HepG2 (cell line): ENCODE data around the gene TFF1. TPM values are rescaled to one million over a fixed set of nuclear protein-coding genes. Genes with fewer than 3 reads are reported as not detected.

Experiments used
- ATAC-seq: fragments of 200-7000 bp; cut with Tn5 transposase; 3 replicates; pipeline ENCODE4 v1.9.1; 2020; ENCODE audit warnings: mild to moderate bottlenecking, moderate library complexity
- BruUV-seq: library from RNA; stranded (reverse); fragments of 400-500 nt; replicated peaks from 2 replicates; lab custom pipeline; 2021; lab: Mats Ljungman, UMichigan
- CTCF ChIA-PET: fragments of 300-600 bp; formaldehyde crosslinking; extraction: SDS; loops from one replicate; lab custom pipeline; 2021; ENCODE audit warnings: low total read pairs, inconsistent platforms, low intra/inter-chr PET ratio; lab: Yijun Ruan, JAX
- POLR2A ChIA-PET: fragments of 350-600 bp; sonication (Branson Sonifier 250); formaldehyde crosslinking; loops from one replicate; lab custom pipeline; 2020; ENCODE audit warnings: antibody characterized with exemption, inconsistent platforms; lab: Yijun Ruan, JAX
- DNase-seq: peaks from one replicate; pipeline ENCODE4 v3.0.0-alpha.2; 2015; ENCODE audit warnings: low spot score
- FAIRE-seq: peaks from 3 replicates; lab custom pipeline; 2011; peaks lifted over from hg19 to GRCh38; lab: Jason Lieb, UNC
- H2AFZ ChIP-seq: one replicate; pipeline ENCODE4 v1.6.1; 2011; ENCODE audit warnings: low read length, inconsistent platforms
- H3K27ac ChIP-seq: fragments of 300-600 bp; 3 replicates; pipeline ENCODE4 v1.8.0; 2011; ENCODE audit warnings: mixed run types, mild to moderate bottlenecking, mixed read lengths, low read length, inconsistent platforms; ENCODE audit not compliant: insufficient read depth; ENCODE audit errors: extremely low read length
- H3K27me3 ChIP-seq, 2 experiments: fragments of 200-600 bp in 1 of 2; 2 replicates in 1 of 2; 3 replicates in 1 of 2; pipeline versions ENCODE4 v1.6.0 to v1.8.0; 2011; ENCODE audit warnings: low read length in 2 of 2, mild to moderate bottlenecking in 2 of 2, moderate library complexity in 2 of 2, inconsistent platforms in 1 of 2; ENCODE audit not compliant: insufficient read depth in 2 of 2, control insufficient read depth in 1 of 2
- H3K36me3 ChIP-seq, 2 experiments: fragments of 200-600 bp in 1 of 2; replicated peaks in 1 of 2; 2 replicates in 1 of 2; 3 replicates in 1 of 2; pipeline versions ENCODE4 v1.5.1 to v1.8.0; 2011; ENCODE audit warnings: low read length in 2 of 2, inconsistent platforms in 1 of 2; ENCODE audit not compliant: insufficient read depth in 2 of 2, control insufficient read depth in 1 of 2
- H3K4me1 ChIP-seq: 2 replicates; pipeline ENCODE4 v1.5.1; 2012; ENCODE audit warnings: low read length, inconsistent platforms; ENCODE audit not compliant: insufficient read depth
- H3K4me2 ChIP-seq: 2 replicates; pipeline ENCODE4 v1.6.0; 2011; ENCODE audit warnings: low read depth, low read length, inconsistent platforms
- H3K4me3 ChIP-seq, 3 experiments: fragments of 200-600 bp in 1 of 3; sonication (generic), shearing (Covaris generic) in 1 of 3; replicated peaks in 1 of 3; 2 replicates each; pipeline ENCODE4 v1.5.1; 2011 to 2016; ENCODE audit warnings: low read length in 3 of 3, inconsistent platforms in 2 of 3, low read depth in 2 of 3, mild to moderate bottlenecking in 2 of 3, control low read depth in 1 of 3, mixed read lengths in 1 of 3; ENCODE audit not compliant: insufficient read depth in 1 of 3
- H3K79me2 ChIP-seq: one replicate; pipeline ENCODE4 v1.6.1; 2011; ENCODE audit warnings: low read length, inconsistent platforms; ENCODE audit not compliant: insufficient read depth
- H3K9ac ChIP-seq: 2 replicates; pipeline ENCODE4 v1.6.0; 2011; ENCODE audit warnings: mild to moderate bottlenecking, low read depth, low read length, inconsistent platforms; ENCODE audit not compliant: insufficient read depth
- H3K9me3 ChIP-seq: 2 replicates; pipeline ENCODE4 v1.5.1; 2012; ENCODE audit warnings: mild to moderate bottlenecking, low read length
- H4K20me1 ChIP-seq: 2 replicates; pipeline ENCODE4 v1.6.0; 2011; ENCODE audit warnings: inconsistent platforms, mild to moderate bottlenecking, low read length, moderate library complexity; ENCODE audit not compliant: insufficient read depth
- MTA1 ChIP-seq: sonication (generic); formaldehyde crosslinking; IDR thresholded peaks from 2 replicates; pipeline ENCODE4 v1.4.0; 2020; ENCODE audit warnings: missing genetic modification reagents, mild to moderate bottlenecking, borderline replicate concordance
- PAX8 ChIP-seq: sonication (generic); formaldehyde crosslinking; IDR thresholded peaks from 2 replicates; pipeline ENCODE4 v1.8.0; 2022; ENCODE audit warnings: mild to moderate bottlenecking, missing genetic modification reagents, borderline replicate concordance
- SMC3 ChIP-seq: IDR thresholded peaks from 2 replicates; pipeline ENCODE4 v1.6.1; 2011; ENCODE audit warnings: low read length, improper control_type of control experiment
- ZNF430 ChIP-seq: sonication (generic); formaldehyde crosslinking; IDR thresholded peaks from 2 replicates; pipeline ENCODE4 v1.9.0; 2021; ENCODE audit warnings: mild to moderate bottlenecking, missing genetic modification reagents
- ZNF564 ChIP-seq: sonication (generic); formaldehyde crosslinking; IDR thresholded peaks from 2 replicates; pipeline ENCODE4 v1.8.1; 2023; ENCODE audit warnings: mild to moderate bottlenecking, missing genetic modification reagents
- WGBS: methylation state at CpG from one replicate; pipeline ENCODE4 v1.1.6; 2017; ENCODE audit warnings: low lambda C conversion rate; 5-methylcytosine and 5-hydroxymethylcytosine counted together
- in situ Hi-C: cut with HindIII; loops from 2 replicates; pipeline ENCODE4 v1.10.0; 2017; ENCODE audit warnings: low pct_unique_long_range_greater_than_20kb; ENCODE audit not compliant: extremely low pct_ligation_motif_present
- intact Hi-C: fragments of 100-400 bp; cut with micrococcal nuclease; formaldehyde crosslinking; loops from one replicate; pipeline ENCODE4 v1.10.0; 2022; ENCODE audit not compliant: unreplicated experiment
- polyA plus RNA-seq, 8 experiments: library from polyadenylated mRNA; depleted of rRNA in 3 of 8; stranded (reverse) in 7 of 8; unstranded in 1 of 8; fragments of >200 nt; fragmentation: Illumina TruSeq in 4 of 8; extraction: Trizol in 4 of 8; gene quantifications; 2 replicates each; pipeline versions ENCODE4 v1.2.1 to v1.2.3, GENCODE V29; 2011 to 2016; ENCODE audit warnings: low read depth in 4 of 8, missing spikeins in 1 of 8, mixed read lengths in 1 of 8; ENCODE audit not compliant: insufficient read depth in 1 of 8
- total RNA-seq, 5 experiments: library from RNA; depleted of rRNA; stranded (reverse); fragments of >200 nt; fragmentation: Illumina TruSeq; extraction: Trizol; gene quantifications; 2 replicates each; pipeline ENCODE4 v1.2.3, GENCODE V29; 2016; ENCODE audit warnings: low read depth in 1 of 5

The TFF1 gene
- total and polyA plus RNA-seq, 2 of the 13 experiments (the other 11 are each of a cell fraction or from before 2014, with no cell fraction given) = 0.24 to 19.4 TPM

- H3K4me3 ChIP-seq = no peak overlapping the region
- no peak overlapping the region for H3K4me2 ChIP-seq
- FAIRE-seq (no peak), DNase-seq (no peak), ATAC-seq (no peak)
- in situ Hi-C loops = no loop called here
- no TSS peak for BruUV-seq
- H3K9me3 ChIP-seq = no peaks in the 10 kb centered on the region
- H3K27ac ChIP-seq = no peak overlapping the region
- no peak overlapping the region for H3K9ac ChIP-seq
- no peak for TF ChIP-seq MTA1 (CRISPR knock-in tag)
- no peak for TF ChIP-seq ZNF564
- no peak for TF ChIP-seq SMC3
- TF ChIP-seq PAX8 = no peak
- no peak overlapping the region for H2AFZ ChIP-seq
- ChIA-PET CTCF (no interaction called here), POLR2A (interaction anchor here (1.1 kb wide), 1 partner anchor 11 kb away, joined by 3 read pairs; no protein-coding TSS in a partner anchor)
- 87% methylated on average over 3 of the region's 5 CpGs for WGBS
- H3K79me2 ChIP-seq = no peaks in the 10 kb centered on the region
- H4K20me1 ChIP-seq = no peaks in the 10 kb centered on the region
- no peaks in the 10 kb centered on the region for H3K36me3 ChIP-seq
- no peaks in the 10 kb centered on the region for H3K27me3 ChIP-seq
- intact Hi-C loops = no loop called here
- H3K4me1 ChIP-seq = peaks cover 4% of the 10 kb centered on the region; the same call in 1 of the 2 replicates
These were observed 11.6 kb upstream of the TFF1 start for GRCh38 chr21:42377951-42378340.

GRCh38 chr21:42377211-42377950 is 11.0 kb upstream of the TFF1 start:
- Histone ChIP-seq H3K9ac (no peak overlapping the region), H3K9me3 (no peaks in the 10 kb centered on the region), H3K4me2 (no peak overlapping the region), H2AFZ (no peak overlapping the region), H3K36me3 (no peaks in the 10 kb centered on the region), H3K4me1 (peaks cover 4% of the 10 kb centered on the region; the same call in 1 of the 2 replicates), H4K20me1 (no peaks in the 10 kb centered on the region), H3K27me3 (no peaks in the 10 kb centered on the region), H3K4me3 (no peak overlapping the region), H3K79me2 (no peaks in the 10 kb centered on the region), H3K27ac (no peak overlapping the region)
- TF ChIP-seq ZNF430 (CRISPR knock-in tag) = no peak
- ChIA-PET CTCF (no interaction called here), POLR2A (interaction anchor here (1.1 kb wide), 1 partner anchor 12 kb away, joined by 3 read pairs; no protein-coding TSS in a partner anchor)
- whole genome bisulfite sequencing = 87% methylated on average over 16 of the region's 24 CpGs
- in situ Hi-C loops (no loop called here), intact Hi-C loops (no loop called here)
- no peak for ATAC-seq
- no peak for FAIRE-seq
- no TSS peak for BruUV-seq
- no peak for DNase-seq
